Measurements from ENCODE around the gene ZSCAN20. TPM values are rescaled to one million over a fixed set of nuclear protein-coding genes. Genes with fewer than 3 reads are reported as not detected.

The ZSCAN20 gene
- total and polyA plus RNA-seq, 2 of the 4 experiments (the other 2 are of a cell fraction), result 2.1 to 11.1 TPM

- intact Hi-C loops (cut with micrococcal nuclease), result no loop called here
These were observed 25.9 kb upstream of the ZSCAN20 start for GRCh38 chr1:33446590-33446989.

More at GRCh38 chr1:33446590-33446989, 25.9 kb upstream of the ZSCAN20 start:
- no peak overlapping the region for H2AK5ac ChIP-seq (ENCODE audit: low read depth, low read length)
- no peaks in the 10 kb centered on the region for H3K27me3 ChIP-seq (ENCODE audit: control insufficient read depth, insufficient read depth, low read length)
- H3K4me2 ChIP-seq (ENCODE audit: low read depth, low read length), result no peak overlapping the region
- no peak overlapping the region for H3K9ac ChIP-seq (ENCODE audit: low read depth, low read length)
- H2BK15ac ChIP-seq (ENCODE audit: low read depth, low read length), result no peak overlapping the region
- H3K4ac ChIP-seq (ENCODE audit: low read depth, low read length), result no peak overlapping the region
- H3K36me3 ChIP-seq (ENCODE audit: control insufficient read depth, insufficient read depth, low read length), result no peaks in the 10 kb centered on the region
- peaks cover 6% of the 10 kb centered on the region for H3K9me1 ChIP-seq (ENCODE audit: insufficient read depth, low read length)
- no peak for ATAC-seq (ENCODE audit: low read depth)
- no peak overlapping the region for H3K27ac ChIP-seq (ENCODE audit: insufficient read depth, low read length)
- H2AFZ ChIP-seq (replicated peaks; ENCODE audit: low read length, poor library complexity), result no peak overlapping the region
- no TSS peak for BruUV-seq (replicated peaks)
- H2BK5ac ChIP-seq (ENCODE audit: low read depth, low read length, poor library complexity, severe bottlenecking), result no peak overlapping the region
- H3K79me1 ChIP-seq (ENCODE audit: low read depth in 1 of 2, low read length in 2 of 2), result no peaks in the 10 kb centered on the region
- no peak overlapping the region for H3K4me3 ChIP-seq (ENCODE audit: insufficient read depth, low read depth, low read length)
- TF ChIP-seq SMC3 (IDR thresholded peaks at IDR 0.05; ENCODE audit: low read depth, low read length), result no peak
- no peak for TF ChIP-seq MAFK (IDR thresholded peaks at IDR 0.05; ENCODE audit: low read depth, low read length)
- TF ChIP-seq RCOR1 (IDR thresholded peaks at IDR 0.05; ENCODE audit: insufficient replicate concordance, low read length), result no peak
- no peak for TF ChIP-seq MXI1 (IDR thresholded peaks at IDR 0.05; ENCODE audit: borderline replicate concordance, low read depth, low read length)
- no peak for TF ChIP-seq MAZ (IDR thresholded peaks at IDR 0.05; ENCODE audit: borderline replicate concordance, low read depth, low read length)
- TF ChIP-seq ELK1 (IDR thresholded peaks at IDR 0.05; ENCODE audit: borderline replicate concordance, low read depth, low read length), result no peak
- no peak for TF ChIP-seq RAD21 (IDR thresholded peaks at IDR 0.05; ENCODE audit: low read length)
- no peak for TF ChIP-seq CHD1 (IDR thresholded peaks at IDR 0.05; ENCODE audit: low read depth, low read length)
- TF ChIP-seq NFE2L2 (IDR thresholded peaks at IDR 0.05; ENCODE audit: low read depth, low read length), result no peak
- H4K91ac ChIP-seq (ENCODE audit: insufficient read depth, low read depth, low read length), result no peak overlapping the region
- ChIA-PET CTCF (no interaction called here), POLR2A (ENCODE audit: unreplicated experiment) (no interaction called here)
- H4K20me1 ChIP-seq (ENCODE audit: insufficient read depth, low read length), result no peaks in the 10 kb centered on the region
- H3K18ac ChIP-seq (ENCODE audit: low read depth, low read length), result no peak overlapping the region
- no peak overlapping the region for H3K14ac ChIP-seq (replicated peaks; ENCODE audit: low read depth, low read length)
- in situ Hi-C loops (cut with MboI; ENCODE audit: low sequenced_read_pairs), result no loop called here
- H3K9me3 ChIP-seq (ENCODE audit: control insufficient read depth, insufficient read depth, low read length), result no peaks in the 10 kb centered on the region
- dilution Hi-C loops (cut with HindIII; ENCODE audit: low sequenced_read_pairs, unreplicated experiment), result no loop called here
- no peak for DNase-seq
- H3K56ac ChIP-seq (ENCODE audit: extremely low read depth, insufficient read depth, low read length), result no peak overlapping the region
- H2AK9ac ChIP-seq (replicated peaks; ENCODE audit: low read depth, low read length, poor library complexity), result no peak overlapping the region
- H4K8ac ChIP-seq (ENCODE audit: low read depth in 2 of 2, low read length in 2 of 2), result no peak overlapping the region
- no peak overlapping the region for H3K23ac ChIP-seq (ENCODE audit: low read depth, low read length)
- peaks cover 8% of the 10 kb centered on the region for H3K4me1 ChIP-seq (ENCODE audit: control insufficient read depth, insufficient read depth, low read length)
- H4K5ac ChIP-seq (ENCODE audit: low read depth, low read length), result no peak overlapping the region
- no peak overlapping the region for H2BK120ac ChIP-seq (ENCODE audit: low read depth, low read length)
- H2BK20ac ChIP-seq (ENCODE audit: low read depth, low read length), result no peak overlapping the region
- no CpG with 5 or more reads among the region's 3 CpGs for WGBS, 2 experiments (ENCODE audit: extremely low coverage in 2 of 2, insufficient read length in 1 of 2)

Measured in IMR-90 (cell line).